UCSD-AML1 (cell line): Measurements from ENCODE around the gene ZBTB47.

Experiments used
- DNase-seq: peaks from one replicate; lab custom pipeline; 2025; ENCODE audit not compliant: unreplicated experiment; lab: John Stamatoyannopoulos, UW

The ZBTB47 gene

DNA sequence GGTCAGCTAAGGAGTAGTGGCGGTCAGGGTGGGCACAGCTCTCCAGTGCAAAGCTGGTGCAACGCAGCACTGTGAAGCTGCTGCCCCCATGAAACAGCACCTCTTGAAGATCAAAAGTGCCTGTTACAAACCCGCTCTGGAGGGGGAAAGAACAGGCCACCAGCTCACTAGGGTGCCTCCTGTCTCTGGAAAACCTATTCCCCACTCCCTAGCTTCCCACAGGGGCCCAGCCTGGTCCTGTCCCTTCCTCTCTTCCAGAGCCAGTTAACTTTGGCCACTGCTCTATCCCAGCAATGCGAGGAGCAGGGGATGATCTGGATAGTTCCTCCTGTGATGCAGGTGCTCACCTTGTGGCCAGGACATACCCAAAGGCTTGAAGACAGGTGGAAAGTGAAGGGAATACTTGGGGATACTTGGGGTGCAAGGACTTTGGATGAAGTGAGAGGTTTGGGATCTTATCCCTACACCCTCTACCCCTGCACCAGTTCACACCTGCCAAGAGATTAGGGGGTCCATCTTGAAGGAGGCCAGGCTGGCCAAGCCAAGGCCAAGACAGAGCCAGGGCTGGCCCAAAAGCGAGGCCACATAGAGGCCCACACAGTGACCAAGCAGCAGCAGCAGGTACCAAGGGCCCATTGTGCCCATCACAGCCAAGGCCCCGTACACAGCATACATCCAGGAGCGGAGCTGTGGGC lies 44.9 kb downstream of the ZBTB47 start:
- DNase-seq = no peak

DNA sequence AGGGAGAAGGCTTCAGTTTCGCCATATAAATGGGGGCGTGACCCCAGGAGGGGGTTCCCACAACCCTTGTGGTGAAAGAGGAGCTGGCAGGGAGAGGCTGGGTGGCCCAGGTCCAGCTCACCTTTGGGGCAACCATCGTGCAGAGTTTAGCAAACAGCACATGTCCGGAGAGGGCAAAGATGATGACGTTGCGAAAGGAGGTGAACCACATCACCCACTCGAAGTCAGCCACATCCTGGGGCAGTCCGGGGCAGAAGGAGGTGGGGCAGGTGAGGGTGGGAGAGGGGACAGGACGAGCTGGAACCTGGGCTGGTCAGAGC lies 45.4 kb downstream of the ZBTB47 start:
- no peak for DNase-seq

DNA sequence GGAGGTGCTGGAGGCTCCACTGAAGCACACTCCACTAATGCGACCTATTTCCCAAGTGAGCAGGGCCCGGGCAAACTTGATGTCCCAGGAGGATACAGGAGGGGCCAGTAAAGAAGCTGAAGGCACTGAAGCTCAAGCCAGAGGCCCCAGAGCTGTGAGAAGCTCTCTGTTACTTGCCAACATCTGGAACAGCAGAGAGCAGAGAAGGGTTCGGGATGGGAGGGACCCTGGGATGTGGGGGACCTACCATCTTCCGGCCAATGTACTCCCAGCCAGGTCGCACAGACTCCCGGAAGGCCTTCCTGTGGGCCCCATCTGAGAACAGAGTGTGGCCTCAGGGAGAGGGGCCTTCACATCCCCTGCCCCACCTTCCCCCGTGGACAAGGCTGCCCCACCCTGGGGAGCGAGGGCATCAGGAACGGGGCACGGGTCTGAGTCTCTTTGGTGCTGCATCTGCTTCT lies 46.0 kb downstream of the ZBTB47 start:
- no peak for DNase-seq

DNA sequence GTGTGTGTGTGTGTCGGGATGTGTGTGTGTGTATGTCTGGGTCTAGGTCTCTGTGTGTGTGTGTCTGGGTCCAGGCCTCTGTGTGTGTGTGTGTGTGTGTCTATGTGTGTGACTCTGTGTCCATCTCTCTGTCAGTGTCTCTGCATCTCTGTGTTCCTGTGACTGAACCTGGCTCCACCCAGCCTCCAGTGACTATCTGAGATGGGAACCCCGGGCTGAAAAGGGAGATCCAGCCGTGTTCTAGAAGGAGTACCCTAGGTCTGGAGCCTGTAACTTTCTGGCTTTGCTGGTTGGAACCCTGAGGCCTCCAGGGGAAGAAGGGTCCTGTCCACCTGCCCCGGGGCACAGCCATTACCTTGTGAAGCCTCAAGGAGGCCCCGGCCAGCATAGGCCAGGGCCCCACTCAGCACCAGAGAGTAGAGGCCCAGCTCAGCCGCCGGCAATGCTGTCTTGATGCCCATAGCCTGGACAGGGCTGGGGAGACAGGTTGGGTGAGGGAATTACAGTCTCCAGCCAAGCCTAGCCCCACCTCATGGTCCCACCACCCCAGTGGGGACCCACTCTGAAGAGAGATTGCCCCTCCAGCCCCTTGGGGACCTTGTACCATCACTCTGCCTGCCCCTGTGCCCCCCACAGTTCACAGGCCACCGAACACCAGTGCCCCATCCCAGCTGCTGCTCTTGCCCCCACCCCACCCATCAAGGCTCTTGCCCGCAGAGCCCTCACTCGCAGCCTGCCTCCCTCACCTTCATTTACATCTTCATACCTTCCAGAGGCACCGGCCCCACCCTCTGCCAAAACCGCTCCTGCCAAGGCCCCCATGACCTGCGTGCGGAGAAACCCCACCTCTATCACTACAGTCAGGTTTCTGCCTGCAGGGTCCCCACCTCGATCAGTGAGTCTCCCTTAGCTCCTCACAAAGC lies 47.1 kb downstream of the ZBTB47 start:
- DNase-seq = no peak

DNA sequence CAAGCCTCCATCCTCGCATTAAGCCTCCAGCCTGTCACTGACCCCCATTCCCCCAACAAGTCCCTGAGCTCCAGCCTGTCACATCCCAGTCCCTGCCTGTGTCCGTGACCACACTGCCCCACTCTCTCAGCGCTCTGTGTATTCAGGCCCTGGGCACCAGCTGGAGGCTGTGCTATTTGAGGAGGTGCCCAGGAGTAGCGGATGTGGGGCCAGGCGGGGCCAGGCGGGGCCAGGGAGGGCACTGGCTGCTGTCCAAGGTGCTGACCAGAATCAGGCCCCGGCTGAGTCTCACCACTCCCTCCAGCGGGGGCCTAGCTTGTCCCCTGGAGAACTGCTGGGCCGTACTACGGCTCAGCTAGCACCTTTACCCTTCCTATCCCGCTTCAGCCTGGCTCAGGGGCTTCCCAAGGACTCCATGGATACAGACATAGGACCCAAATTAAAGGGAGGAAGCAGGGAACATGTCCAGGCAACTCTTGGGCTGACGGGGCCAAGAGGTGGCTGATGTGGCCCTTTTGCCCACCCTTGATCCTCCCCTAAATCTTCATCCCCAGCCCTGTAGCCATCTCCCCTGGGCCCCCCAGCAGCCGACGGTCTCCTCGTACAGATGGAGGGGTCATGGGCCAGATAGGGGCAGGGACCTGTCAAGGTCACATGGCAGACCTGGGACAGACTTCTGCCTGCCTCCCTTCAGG lies 48.0 kb downstream of the ZBTB47 start:
- DNase-seq = peak; percentile 75

DNA sequence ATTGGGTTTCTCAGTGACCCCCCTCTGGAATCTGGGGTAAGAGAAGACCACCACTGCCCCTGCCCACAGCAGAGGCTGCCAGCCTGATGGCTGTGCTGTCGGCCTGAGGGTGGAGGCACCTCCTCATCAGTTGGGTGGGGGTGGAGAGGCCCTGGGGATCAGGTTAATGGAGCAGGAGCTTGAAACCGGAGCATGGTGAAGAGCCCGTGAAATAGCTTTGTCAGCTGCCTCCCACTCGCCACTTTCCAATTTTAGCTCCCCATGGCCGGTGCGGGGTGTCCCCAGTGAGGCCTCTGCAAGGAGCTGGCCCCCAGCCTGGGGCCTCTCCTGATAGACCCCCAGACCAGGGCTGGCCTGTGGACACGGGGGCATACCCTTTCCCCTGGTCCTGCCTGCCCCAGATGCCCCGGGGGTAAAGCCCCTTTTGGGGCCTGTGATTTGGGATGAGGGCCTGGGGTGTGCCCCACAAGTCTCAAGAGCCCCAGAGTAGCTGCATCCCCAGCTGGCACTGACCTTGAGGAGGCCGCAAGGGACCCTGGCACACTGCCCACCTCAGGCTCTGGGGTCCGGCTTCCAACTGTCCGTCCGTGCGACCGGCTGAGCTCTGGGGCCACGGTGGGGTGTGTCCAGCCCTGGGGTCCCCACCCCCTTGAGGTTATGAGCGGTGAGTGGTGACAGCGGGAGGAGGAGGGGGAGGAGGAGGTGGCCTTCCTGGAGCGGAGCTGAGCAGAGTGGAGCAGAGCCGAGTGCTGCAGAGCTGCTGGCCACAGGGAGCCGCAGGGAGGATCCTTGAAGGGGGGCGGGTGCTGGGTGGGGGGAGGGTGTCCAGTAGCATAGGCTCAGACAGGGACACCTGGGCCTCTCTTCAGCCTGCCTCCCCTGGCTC lies 48.8 kb downstream of the ZBTB47 start, which contains the start of gene HHATL:
Gene HHATL (minus strand): TSS at position 733 of the 886 bp plus-strand sequence. CDS start 1,972 bp downstream, outside the sequence.
- DNase-seq = no peak

DNA sequence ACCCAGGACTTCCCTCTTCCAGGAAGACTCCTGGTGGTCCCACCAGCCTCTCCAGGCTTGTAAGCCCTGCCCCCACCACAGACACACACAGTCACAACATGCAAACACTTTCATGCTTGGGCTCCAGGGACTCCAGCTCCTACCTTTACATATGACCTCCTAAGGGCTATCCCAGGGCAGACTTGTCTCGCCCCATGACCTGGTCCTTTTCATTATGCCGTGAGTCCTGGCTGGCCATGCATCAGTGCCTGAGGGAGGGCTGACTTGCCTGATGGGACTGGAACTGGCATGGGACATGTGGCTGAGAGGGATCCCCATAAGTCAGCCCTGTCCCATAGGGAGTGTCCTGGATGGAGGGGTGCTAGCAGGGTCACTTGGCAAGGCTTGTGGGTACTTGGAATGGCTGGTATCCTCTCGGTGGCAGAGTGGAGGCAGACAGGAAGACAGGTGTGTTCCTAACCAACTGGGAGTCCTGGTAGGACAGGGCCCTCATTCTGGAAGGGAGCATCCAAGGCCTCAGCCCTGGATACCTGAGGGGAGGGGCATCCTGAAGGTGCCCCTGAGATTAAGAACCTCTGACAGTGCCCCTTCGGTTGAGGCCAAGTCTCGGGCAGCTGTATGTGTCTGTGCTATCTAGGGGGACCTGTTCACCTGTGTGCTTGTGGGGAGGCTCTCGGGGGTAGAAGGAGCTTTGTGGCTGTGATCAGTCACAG lies 49.6 kb downstream of the ZBTB47 start:
- DNase-seq = no peak

DNA sequence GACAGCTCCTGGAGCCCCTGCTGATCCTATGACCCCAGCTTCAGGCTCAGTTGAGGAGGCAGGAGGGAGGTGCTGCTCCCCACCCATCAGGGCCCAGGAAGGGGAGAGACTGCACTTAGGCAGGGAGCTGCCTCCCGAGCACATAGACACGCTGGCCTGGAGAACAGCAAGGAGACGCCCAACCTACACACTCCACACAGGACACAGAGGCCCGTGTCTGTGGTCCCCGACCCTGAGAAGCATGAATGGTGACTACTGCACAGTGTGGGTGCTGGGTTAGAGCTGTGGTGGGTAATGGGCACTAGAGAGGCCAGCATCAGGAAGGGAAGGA lies 50.2 kb downstream of the ZBTB47 start:
- DNase-seq = no peak

DNA sequence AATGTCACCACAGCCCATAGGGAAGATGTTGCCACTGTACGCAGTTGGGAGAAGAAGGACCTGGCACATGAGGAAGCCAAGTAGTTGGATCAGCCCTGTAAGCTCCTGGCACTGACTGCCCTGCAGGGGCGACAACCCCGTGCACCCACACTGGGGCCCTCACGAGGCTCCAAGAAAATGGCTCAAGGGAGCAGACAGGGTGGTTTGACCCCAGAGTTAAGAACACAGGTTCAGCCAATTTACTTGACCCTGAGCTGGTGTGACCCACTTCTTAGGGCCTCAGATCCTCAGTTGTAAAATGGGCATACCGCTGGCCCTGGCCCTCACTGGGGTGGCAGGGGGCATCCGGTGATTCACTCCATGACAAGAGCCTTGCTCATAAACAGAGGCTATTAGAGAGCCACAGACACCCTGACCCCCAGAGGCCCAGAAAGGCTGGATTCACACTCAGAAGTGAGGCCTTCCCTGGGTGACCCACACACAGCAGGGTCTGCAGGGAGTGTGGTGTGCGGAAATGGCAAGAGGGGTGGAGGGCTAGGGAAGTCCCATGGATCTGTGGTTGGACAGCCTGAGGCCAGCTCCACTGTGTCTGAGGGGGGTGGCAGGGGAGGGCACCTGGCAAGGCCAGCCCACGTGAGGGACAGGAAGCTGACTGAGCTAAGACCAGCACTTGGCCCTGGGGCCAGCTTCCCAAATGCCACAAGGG lies 50.8 kb downstream of the ZBTB47 start:
- DNase-seq = no peak

DNA sequence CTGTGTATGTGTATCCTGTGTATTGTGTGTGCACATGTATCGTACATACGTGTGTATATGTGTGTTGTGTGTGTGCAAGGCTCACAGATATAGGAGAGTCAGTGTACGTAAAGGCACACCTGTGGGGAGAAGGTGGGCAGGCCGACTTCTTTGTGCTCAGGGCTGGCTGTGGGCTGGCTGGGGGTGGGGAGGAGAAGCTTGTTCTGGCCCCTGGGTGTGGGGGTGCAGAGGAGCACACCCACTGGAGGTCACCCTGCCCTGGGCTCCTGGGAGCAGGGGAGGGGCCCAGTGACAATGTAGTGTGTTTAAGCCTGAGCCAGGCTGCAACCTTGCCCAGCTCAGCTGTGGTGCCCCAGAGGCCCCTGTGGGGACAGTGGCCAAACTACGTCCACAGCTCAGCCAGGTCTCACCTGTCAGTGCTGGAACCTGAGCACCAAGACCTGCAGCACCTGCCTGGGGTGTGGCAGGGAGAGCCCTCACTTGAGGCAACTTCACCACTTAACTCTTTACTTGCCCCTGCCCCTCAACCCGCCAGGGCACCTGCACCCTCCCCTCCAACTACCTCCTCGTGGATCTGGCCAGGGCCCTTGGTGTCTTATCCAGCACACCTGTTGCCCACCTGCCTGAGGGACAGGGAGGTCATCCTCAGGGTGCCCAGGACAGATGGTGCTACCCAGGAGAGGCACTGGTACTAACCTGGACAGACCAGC lies 51.7 kb downstream of the ZBTB47 start:
- no peak for DNase-seq

DNA sequence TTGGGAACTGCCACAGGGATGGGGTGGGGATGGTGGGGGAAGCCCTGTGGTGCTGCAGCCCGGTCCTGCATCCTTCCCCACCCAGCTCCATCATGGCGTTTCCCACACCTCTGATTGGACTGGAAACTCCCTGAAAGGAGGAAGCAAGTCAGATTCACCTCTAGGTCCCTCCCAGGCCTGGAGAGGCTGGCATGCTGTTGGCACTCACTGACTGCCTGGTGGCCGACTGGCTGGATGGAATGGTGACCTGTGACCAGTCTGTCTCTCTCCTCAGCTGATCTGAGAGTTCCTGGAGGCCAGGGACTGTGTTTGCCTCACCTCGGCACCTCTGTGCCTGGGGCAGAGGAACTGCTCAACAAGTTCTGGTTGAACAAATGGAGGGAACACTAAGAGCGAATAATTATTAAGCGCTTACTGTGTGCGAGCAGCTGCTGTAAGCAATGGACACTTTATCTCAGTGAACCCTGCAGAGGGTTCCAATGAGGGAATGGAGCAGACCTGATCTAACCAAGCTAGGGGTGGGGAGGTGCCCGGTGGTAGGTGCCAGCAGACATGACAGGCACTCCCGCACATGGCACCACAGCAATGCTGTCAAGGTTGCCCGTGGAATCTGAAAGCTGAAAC lies 52.6 kb downstream of the ZBTB47 start:
- no peak for DNase-seq

DNA sequence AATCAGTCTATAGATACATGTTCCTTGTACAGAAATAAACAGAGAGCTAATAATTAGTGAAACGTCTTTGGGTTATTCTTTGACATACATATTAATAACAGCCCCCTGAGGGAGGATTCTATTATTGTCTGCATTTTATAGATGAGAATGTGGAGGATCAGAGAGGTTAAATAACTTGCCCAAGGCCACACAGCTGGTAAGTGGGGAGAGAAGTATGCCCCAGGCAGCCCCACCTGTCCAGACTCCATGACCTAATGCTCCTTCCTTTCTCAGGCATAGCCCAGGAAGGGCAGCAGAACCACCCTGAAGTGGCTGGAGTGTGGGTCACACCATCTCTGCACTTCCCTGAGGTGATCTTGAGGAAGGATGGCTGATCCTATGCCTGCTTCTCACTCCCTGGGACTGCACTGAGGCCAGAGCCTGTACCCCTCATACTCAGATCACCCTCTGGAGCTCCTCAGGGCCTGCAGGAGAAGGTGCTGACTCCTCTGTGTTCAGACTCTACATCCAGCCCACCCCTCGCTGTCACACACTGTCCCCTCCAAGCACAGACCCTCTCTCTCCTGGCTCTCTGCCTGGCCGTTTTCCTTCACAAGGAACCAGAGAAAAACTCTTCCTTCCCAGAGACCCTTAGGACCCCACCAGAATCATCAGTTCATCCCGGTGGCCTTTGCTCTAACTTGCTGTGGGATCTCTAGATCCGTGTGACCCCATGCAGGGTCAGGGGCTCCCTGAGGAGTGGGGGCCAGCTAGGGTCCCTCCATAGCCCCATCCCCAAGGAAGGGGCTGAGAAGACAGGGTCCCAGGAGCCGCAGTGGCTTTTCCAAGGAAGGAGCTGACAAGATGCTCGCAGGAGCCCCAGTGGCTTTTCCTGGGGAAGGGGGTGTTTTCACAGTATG lies 53.5 kb downstream of the ZBTB47 start:
- DNase-seq = no peak

DNA sequence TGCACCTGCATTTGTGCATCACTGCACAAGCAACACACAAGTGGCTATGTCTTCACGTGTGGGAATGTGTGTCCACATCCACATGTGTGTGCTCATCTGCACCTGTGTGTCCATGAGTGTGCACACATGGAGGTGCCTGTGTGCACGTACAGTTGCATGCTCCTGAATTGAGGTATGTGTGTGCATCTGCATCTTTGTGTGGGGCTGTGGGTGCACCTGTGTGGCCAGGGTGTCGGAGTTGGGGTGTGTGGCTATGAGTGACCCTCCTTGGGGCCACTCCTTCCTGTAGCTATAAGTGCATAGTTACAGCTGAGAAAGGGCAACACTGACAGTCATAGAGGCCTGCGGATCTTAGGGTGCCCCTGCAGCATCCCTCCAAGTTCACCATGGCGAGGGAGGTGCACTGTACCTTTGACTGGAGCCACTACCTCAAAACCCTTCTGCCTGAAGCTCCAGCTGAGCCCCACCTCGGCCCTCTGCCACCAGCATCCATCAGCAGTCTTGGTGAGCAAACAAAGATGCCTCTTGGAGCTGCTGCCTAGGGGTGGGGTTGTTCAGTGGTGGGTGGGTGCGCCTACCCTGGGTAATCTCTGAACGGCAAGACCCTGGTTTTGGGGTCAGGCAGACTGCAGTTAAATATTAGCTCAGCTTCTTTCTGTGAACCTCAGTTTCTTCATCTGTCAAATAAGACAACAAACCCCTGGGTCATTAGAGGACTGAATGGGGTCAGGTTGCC lies 54.3 kb downstream of the ZBTB47 start:
- no peak for DNase-seq

DNA sequence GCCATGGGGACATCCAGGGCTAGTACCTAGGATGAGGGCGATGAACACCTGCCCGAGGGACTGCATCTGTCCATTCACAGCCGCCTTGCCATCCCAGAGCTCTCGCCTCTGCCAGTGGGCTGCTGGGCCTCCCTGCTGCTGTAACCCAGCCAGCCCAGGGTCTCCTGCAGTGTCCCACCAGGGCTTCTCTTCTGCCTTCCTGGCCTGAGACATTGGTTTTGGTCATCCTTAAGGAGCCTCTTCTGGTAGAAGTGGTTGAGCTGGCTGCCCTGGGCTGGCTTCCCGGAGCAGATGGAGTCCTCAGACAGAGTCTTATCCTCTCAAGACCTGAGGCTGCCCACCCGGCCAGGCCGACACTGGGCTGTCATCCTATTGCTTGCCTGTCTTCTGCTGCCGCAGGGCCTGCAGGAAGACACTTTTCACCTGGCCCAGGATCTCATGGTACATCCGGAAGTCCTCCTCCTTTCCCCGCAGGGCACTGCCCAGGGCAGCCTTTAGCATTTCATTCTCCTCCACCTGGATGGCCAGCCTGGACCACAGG lies 55.2 kb downstream of the ZBTB47 start:
- no peak for DNase-seq

DNA sequence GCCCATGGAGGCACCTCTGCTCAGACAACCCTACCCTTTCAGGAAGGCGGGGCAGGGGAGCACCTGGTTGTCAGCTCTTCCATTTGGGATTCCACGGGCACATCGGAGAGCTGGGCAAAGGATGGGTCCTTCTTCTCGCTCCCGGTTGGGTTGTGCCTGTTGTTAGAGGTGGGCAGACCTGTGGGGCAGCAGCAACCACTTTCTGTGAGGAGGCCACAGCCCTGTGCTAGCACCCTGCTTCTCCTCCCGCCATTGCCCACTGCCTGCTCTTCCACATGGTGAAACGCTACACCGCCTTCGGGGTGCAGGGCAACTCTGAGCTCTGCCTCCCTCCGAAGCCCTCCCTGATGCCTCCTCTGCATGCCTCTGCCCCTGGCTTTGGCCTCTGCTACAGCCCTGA lies 56.1 kb downstream of the ZBTB47 start:
- DNase-seq = no peak

DNA sequence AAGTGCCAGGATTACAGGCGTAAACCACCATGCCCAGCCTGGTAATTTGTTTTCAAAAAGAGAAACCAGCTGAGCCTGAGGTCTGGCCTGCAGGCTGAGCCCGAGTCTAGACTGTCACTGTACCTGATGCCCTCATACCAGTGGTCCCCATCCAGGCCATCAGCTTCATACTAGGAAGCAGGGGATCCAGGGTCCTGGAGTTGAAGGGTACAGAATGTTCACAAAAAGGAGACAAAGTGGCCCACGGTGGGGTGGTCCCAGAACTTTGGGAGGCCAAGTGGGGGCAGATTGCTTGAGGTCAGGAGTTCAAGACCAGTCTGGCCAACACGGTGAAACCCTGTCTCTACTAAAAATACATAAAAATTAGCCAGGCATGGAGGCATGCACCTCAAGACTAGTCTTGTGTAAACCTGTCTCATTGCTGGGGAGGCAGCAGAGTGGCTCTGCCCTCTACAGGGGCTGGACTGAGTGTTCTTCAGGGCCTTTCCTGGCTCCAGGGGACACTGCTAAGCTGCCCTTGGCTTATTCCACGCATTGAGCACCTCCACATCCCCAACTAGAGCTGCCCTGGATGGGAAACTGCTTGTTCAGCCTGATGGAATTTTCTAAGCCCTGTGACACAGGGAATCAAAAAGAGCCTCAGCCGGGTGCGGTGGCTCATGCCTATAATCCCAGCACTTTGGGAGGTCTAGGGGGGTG lies 57.0 kb downstream of the ZBTB47 start:
- no peak for DNase-seq
